Uterine smooth muscle cell (primary cell): ENCODE results near the gene UGCG. TPM values are rescaled to one million over a fixed set of nuclear protein-coding genes. Genes with fewer than 3 reads are reported as not detected.

Experiments used
- total RNA-seq: library from RNA; depleted of rRNA; stranded (reverse); fragments of >200 nt; gene quantifications from 2 replicates; pipeline ENCODE4 v1.2.3, GENCODE V29; 2014

The UGCG gene
- total RNA-seq: 68.5 and 81.6 TPM in 2 replicates

DNA sequence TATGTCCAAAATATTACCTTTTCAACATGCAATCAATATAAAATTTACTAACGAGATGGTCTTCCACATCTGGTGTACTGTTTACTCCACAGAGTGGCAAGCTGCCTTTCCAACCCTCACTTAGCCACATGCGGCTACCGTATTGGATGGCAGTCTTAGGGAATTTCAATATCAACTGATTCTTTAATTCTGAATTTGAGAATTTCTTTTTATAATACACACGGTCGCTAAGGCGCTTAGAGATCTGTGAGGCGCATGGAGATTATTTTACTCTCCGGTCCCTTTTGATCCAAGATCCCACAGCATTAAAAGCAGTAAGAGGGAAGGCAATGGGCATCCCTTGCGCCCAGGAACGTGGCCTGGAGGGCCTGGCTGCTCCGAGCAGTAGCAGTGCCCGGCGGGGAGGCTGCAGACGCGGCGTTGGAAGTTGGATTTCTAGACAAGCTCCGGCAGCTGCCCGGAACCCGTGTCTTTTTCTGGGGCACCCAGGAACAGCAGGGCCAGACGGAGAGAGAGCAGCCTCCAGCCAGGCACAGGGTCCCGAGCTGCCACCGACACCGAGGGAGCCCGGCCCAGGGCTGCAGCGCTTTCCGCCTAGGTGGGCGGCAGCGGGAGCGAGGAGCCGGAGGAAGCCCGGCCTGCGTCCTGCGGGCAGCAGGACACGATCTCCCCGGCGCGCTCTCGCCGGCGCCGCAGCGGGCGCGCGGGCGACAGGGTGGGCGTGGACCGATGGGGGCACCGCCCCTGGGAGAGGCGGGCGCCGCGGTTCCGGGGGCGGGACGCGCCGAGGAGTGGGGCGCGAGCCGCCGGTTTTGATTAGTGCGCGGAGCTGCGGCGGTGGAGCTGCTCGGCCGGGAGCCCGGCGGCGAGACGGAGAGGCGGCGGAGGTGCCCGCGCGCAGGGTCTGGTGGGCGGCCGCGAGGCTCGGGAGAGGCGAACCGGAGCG lies at the start of gene UGCG:
TSS of gene UGCG (plus strand) at position 819 of the 946 bp plus-strand sequence. CDS start 402 bp downstream, outside the sequence.

Other genes with a start within 250 kb of the UGCG start
- gene GNG10, start 235.2 kb upstream of the UGCG start, total RNA-seq: 89.9 and 104 TPM in 2 replicates
- under 0.01 TPM in 1 of 2 replicates, not detected in the other for gene SHOC1, start 101.9 kb upstream of the UGCG start, total RNA-seq